Esophagus (tissue), 2 donors: ENCODE measurements around the gene FASN. TPM values are rescaled to one million over a fixed set of nuclear protein-coding genes. Genes with fewer than 3 reads are reported as not detected.

Experiments
- H3K27ac ChIP-seq, 2 donors: one replicate each; pipeline ENCODE4 v1.5.1; 2013; ENCODE audit warnings: low read depth in 2 of 2, mild to moderate bottlenecking in 2 of 2, inconsistent platforms in 1 of 2, low read length in 1 of 2, moderate library complexity in 1 of 2
- H3K27me3 ChIP-seq, 2 donors: one replicate each; pipeline ENCODE4 v1.6.1; 2013; ENCODE audit warnings: low read length in 2 of 2, control low read depth in 1 of 2, mild to moderate bottlenecking in 1 of 2; ENCODE audit not compliant: insufficient read depth in 2 of 2, control insufficient read depth in 1 of 2
- H3K36me3 ChIP-seq, 2 donors: one replicate each; pipeline ENCODE4 v1.6.1; 2013; ENCODE audit warnings: low read length in 1 of 2; ENCODE audit not compliant: control insufficient read depth in 2 of 2, insufficient read depth in 2 of 2
- H3K4me1 ChIP-seq, 2 donors: one replicate each; pipeline ENCODE4 v1.6.1; 2013; ENCODE audit warnings: low read length in 1 of 2; ENCODE audit not compliant: control insufficient read depth in 2 of 2, insufficient read depth in 2 of 2
- H3K4me3 ChIP-seq, 2 donors: one replicate each; pipeline ENCODE4 v1.5.1; 2013; ENCODE audit warnings: low read length in 2 of 2, mild to moderate bottlenecking in 2 of 2, low read depth in 1 of 2, moderate library complexity in 1 of 2
- H3K9me3 ChIP-seq, 2 donors: one replicate each; pipeline ENCODE4 v1.6.1; 2013; ENCODE audit warnings: mild to moderate bottlenecking in 2 of 2, low read depth in 1 of 2, low read length in 1 of 2, moderate library complexity in 1 of 2; ENCODE audit not compliant: control insufficient read depth in 2 of 2, insufficient read depth in 1 of 2
- WGBS, 2 donors: extraction: QIAGEN DNeasy Blood & Tissue Kit; methylation state at CpG; one replicate each; pipeline ENCODE4 v1.1.7; 2013; 5-methylcytosine and 5-hydroxymethylcytosine counted together
- polyA plus RNA-seq, 2 donors: library from polyadenylated mRNA; stranded (reverse); fragments of 200-250 nt; gene quantifications; one replicate each; pipeline ENCODE4 v1.2.3, GENCODE V29; 2013
- donor health status: healthy with polysubstance abuse.
- donor health status: Bipolar disorder and iron deficiency.

The FASN gene
- polyA plus RNA-seq, 2 donors = 92.2 to 95.9 TPM

GRCh38 chr17:82030470-82031302 lies 67.3 kb downstream of the FASN start:
- Histone ChIP-seq H3K27ac (peak overlapping the region; percentile 61 to 84), H3K36me3 (peaks cover 3 to 16% of the 10 kb centered on the region in 2 donors), H3K9me3 (no peaks in the 10 kb centered on the region), H3K4me1 (peaks cover 7 to 15% of the 10 kb centered on the region in 2 donors), H3K27me3 (no peaks in the 10 kb centered on the region), H3K4me3 (peak overlapping the region; percentile 38 to 47)
- WGBS, 2 donors = 1% methylated on average over 91 to 94 of the region's 94 CpGs

- peaks cover 7 to 15% of the 10 kb centered on the region in 2 donors for H3K4me1 ChIP-seq
- peaks cover 0 to 17% of the 10 kb centered on the region in 2 donors for H3K36me3 ChIP-seq
- H3K4me3 ChIP-seq = no peak overlapping the region
- 61 to 62% methylated on average over 31 of the region's 31 CpGs for WGBS, 2 donors
- H3K27me3 ChIP-seq = no peaks in the 10 kb centered on the region
- no peak overlapping the region for H3K27ac ChIP-seq
- H3K9me3 ChIP-seq = no peaks in the 10 kb centered on the region
These were observed 68.0 kb downstream of the FASN start for GRCh38 chr17:82029990-82030469.

- Histone ChIP-seq H3K9me3 (no peaks in the 10 kb centered on the region), H3K27ac (no peak overlapping the region), H3K36me3 (peaks cover 0 to 17% of the 10 kb centered on the region in 2 donors), H3K4me1 (peaks cover 7 to 15% of the 10 kb centered on the region in 2 donors), H3K4me3 (no peak overlapping the region), H3K27me3 (no peaks in the 10 kb centered on the region)
- 82 to 89% methylated on average over 16 of the region's 16 CpGs for WGBS, 2 donors
These were observed 68.6 kb downstream of the FASN start for GRCh38 chr17:82029391-82029790.

- no peak overlapping the region for H3K27ac ChIP-seq
- no peaks in the 10 kb centered on the region for H3K9me3 ChIP-seq
- H3K36me3 ChIP-seq = peaks cover 0 to 17% of the 10 kb centered on the region in 2 donors
- peaks cover 7 to 18% of the 10 kb centered on the region in 2 donors for H3K4me1 ChIP-seq
- 93 to 97% methylated on average over 9 of the region's 9 CpGs for WGBS, 2 donors
- no peak overlapping the region for H3K4me3 ChIP-seq
- H3K27me3 ChIP-seq = no peaks in the 10 kb centered on the region
These were observed 69.1 kb downstream of the FASN start for GRCh38 chr17:82028966-82029365.

Other genes starting within 250 kb of the FASN start
- gene P4HB, start 237.7 kb downstream of the FASN start, polyA plus RNA-seq = 100 to 1,000 TPM; 582 to 595 TPM
- 100 to 1,000 TPM; 201 to 209 TPM for gene ARHGDIA, start 226.9 kb downstream of the FASN start, polyA plus RNA-seq
- gene ALYREF, start 206.7 kb downstream of the FASN start, polyA plus RNA-seq = 10 to 100 TPM; 16.3 to 61.0 TPM
- 100 to 1,000 TPM; 127 to 187 TPM for gene ANAPC11, start 206.5 kb downstream of the FASN start, polyA plus RNA-seq
- under 1 TPM; 0.33 to 0.49 TPM for gene NPB, start 196.0 kb downstream of the FASN start, polyA plus RNA-seq
- 10 to 100 TPM; 23.1 to 46.5 TPM for gene PCYT2, start 186.8 kb downstream of the FASN start, polyA plus RNA-seq
- 10 to 100 TPM; 64.9 to 84.0 TPM for gene SIRT7, start 180.1 kb downstream of the FASN start, polyA plus RNA-seq
- 10 to 100 TPM; 10.3 to 11.9 TPM for gene MAFG, start 170.5 kb downstream of the FASN start, polyA plus RNA-seq
- gene PYCR1, start 160.9 kb downstream of the FASN start, polyA plus RNA-seq = 10 to 100 TPM in 1 of 2 donors, 1 to 10 TPM in 1; 6.5 to 18.1 TPM
- gene MYADML2, start 151.0 kb downstream of the FASN start, polyA plus RNA-seq = not detected
- under 1 TPM; 0.07 to 0.08 TPM for gene NOTUM, start 137.0 kb downstream of the FASN start, polyA plus RNA-seq
- gene ASPSCR1, start 120.6 kb downstream of the FASN start, polyA plus RNA-seq = 10 to 100 TPM; 19.1 to 29.8 TPM
- 100 to 1,000 TPM in 1 of 2 donors, 10 to 100 TPM in 1; 86.8 to 117 TPM for gene CENPX, start 75.4 kb downstream of the FASN start, polyA plus RNA-seq
- gene LRRC45, start 74.9 kb downstream of the FASN start, polyA plus RNA-seq = 10 to 100 TPM; 10.6 to 17.2 TPM
- 1 to 10 TPM; 7.1 to 9.6 TPM for gene RAC3, start 66.6 kb downstream of the FASN start, polyA plus RNA-seq
- 100 to 1,000 TPM; 136 to 145 TPM for gene DCXR, start 60.5 kb downstream of the FASN start, polyA plus RNA-seq
- gene RFNG, start 46.4 kb downstream of the FASN start, polyA plus RNA-seq = 10 to 100 TPM; 27.4 to 36.4 TPM
- gene GPS1, start 46.3 kb downstream of the FASN start, polyA plus RNA-seq = 10 to 100 TPM; 61.7 to 65.8 TPM
- gene DUS1L, start 32.4 kb downstream of the FASN start, polyA plus RNA-seq = 100 to 1,000 TPM; 118 to 182 TPM
- gene CCDC57, start 114.6 kb upstream of the FASN start, polyA plus RNA-seq = 10 to 100 TPM; 16.3 to 33.7 TPM
- 10 to 100 TPM; 17.5 to 41.0 TPM for gene SLC16A3, start 130.8 kb upstream of the FASN start, polyA plus RNA-seq
- 10 to 100 TPM; 63.7 to 79.6 TPM for gene CSNK1D, start 175.5 kb upstream of the FASN start, polyA plus RNA-seq
- gene CD7, start 219.4 kb upstream of the FASN start, polyA plus RNA-seq = 1 to 10 TPM; 2.6 to 3.1 TPM
- gene SECTM1, start 235.5 kb upstream of the FASN start, polyA plus RNA-seq = 10 to 100 TPM in 1 of 2 donors, 1 to 10 TPM in 1; 2.2 to 10.8 TPM